Vagina (tissue), 2 donors: ENCODE results near the gene PRKCE. TPM values are rescaled to one million over a fixed set of nuclear protein-coding genes. Genes with fewer than 3 reads are reported as not detected.
A peak's percentile ranks its signal among the peaks of the same experiment; 100 is the strongest.

Source experiments
- DNase-seq, 2 donors: peaks; one replicate each; pipeline ENCODE4 v3.0.0-alpha.2; 2017; ENCODE audit errors: extremely low spot score in 2 of 2
- H3K27ac ChIP-seq: fragments of 200-600 bp; sonication (generic); one replicate; pipeline ENCODE4 v1.5.1; 2019
- H3K27me3 ChIP-seq: fragments of 200-600 bp; sonication (generic); one replicate; pipeline ENCODE4 v1.5.1; 2019
- H3K36me3 ChIP-seq, 2 donors: fragments of 200-600 bp; sonication (generic); one replicate each; pipeline ENCODE4 v1.5.1; 2017 to 2019
- H3K4me1 ChIP-seq: fragments of 200-600 bp; sonication (generic); one replicate; pipeline ENCODE4 v1.5.1; 2019
- H3K4me3 ChIP-seq, 2 donors: fragments of 200-600 bp; sonication (generic); 1 replicate in 1 of 2; 2 replicates in 1 of 2; pipeline ENCODE4 v1.5.1; 2016 to 2019
- H3K9me3 ChIP-seq: fragments of 200-600 bp; sonication (generic); one replicate; pipeline ENCODE4 v1.5.1; 2019
- POLR2A ChIP-seq, 2 donors: fragments of 450-650 bp; IDR thresholded peaks; one replicate each; pipeline ENCODE4 v1.6.1; 2017; ENCODE audit warnings: antibody characterized with exemption in 2 of 2, mild to moderate bottlenecking in 2 of 2, moderate library complexity in 2 of 2
- POLR2AphosphoS5 ChIP-seq, 2 donors: sonication (generic); formaldehyde crosslinking; IDR thresholded peaks; one replicate each; pipeline ENCODE4 v1.9.0; 2017; ENCODE audit warnings: antibody characterized with exemption in 2 of 2, mild to moderate bottlenecking in 2 of 2, low read depth in 1 of 2; ENCODE audit not compliant: insufficient read depth in 1 of 2
- intact Hi-C: fragments of 100-400 bp; cut with DNase I; formaldehyde crosslinking; loops from one replicate; pipeline ENCODE4 v1.15.1; 2023
- total RNA-seq: library from RNA; depleted of rRNA; stranded (reverse); fragments of >200 nt; gene quantifications from one replicate; pipeline ENCODE4 v1.2.3, GENCODE V29; 2016
- TF ChIP-seq, protein P1 (sequence below), 3 experiments: fragments of 450-650 bp in 2 of 3; fragments of 200-600 bp in 1 of 3; sonication (generic) in 1 of 3; IDR thresholded peaks; one replicate each; pipeline ENCODE4 v1.5.1; 2017 to 2019; ENCODE audit warnings: antibody characterized with exemption in 3 of 3, mild to moderate bottlenecking in 2 of 3, moderate library complexity in 2 of 3

Gene PRKCE
- total RNA-seq, 1 donor from 2014 or later = 11.8 TPM

DNA sequence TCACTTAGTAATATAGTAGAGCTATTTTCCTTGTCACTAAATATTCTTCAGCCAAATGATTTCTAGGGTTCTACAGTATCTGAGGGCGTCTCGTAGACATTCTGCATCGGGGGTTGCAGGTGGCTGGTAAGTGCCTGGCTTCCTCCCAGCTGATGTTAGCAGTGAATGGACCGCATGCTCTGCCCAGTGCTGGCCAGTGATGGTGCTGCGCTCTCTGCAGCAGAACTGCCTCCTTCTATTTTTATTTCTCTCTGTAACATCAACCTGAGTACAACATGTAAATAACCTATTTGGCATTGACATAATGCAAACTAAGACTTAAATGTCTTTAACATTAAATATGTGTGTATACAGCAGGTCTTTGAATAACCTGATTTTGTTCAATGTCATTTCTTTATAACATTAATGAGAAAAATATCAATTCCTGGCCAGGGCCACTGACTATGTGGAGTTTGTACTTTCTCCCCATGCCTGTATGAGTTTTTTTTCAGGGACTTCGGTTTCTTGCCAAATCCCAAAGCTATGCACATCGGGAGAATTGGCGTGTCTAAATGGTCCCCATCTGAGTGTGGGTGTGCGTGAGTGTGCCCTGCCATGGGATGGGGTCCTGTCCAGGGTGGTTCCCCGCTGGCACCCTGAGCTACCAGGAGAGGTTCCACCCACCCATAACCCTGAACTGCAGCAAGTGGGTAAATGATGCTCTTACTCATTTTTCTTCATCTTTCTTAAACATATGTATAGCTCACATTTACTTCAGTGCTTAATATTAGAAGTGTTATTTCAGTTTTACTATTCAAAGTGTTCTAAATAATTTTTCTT lies 367.5 kb downstream of the PRKCE start:
- no peaks in the 10 kb centered on the region for H3K36me3 ChIP-seq
- no peak overlapping the region for H3K4me3 ChIP-seq
- no peak overlapping the region for H3K27ac ChIP-seq
- H3K9me3 ChIP-seq = no peaks in the 10 kb centered on the region
- H3K4me1 ChIP-seq = no peaks in the 10 kb centered on the region
- no peaks in the 10 kb centered on the region for H3K27me3 ChIP-seq
- no peak for TF ChIP-seq POLR2A (IDR thresholded peaks at IDR 0.05)
- TF ChIP-seq POLR2AphosphoS5 (IDR thresholded peaks at IDR 0.05; ENCODE audit: insufficient read depth in 1 of 2, low read depth in 1 of 2) = no peak
- TF ChIP-seq, protein P1, sequence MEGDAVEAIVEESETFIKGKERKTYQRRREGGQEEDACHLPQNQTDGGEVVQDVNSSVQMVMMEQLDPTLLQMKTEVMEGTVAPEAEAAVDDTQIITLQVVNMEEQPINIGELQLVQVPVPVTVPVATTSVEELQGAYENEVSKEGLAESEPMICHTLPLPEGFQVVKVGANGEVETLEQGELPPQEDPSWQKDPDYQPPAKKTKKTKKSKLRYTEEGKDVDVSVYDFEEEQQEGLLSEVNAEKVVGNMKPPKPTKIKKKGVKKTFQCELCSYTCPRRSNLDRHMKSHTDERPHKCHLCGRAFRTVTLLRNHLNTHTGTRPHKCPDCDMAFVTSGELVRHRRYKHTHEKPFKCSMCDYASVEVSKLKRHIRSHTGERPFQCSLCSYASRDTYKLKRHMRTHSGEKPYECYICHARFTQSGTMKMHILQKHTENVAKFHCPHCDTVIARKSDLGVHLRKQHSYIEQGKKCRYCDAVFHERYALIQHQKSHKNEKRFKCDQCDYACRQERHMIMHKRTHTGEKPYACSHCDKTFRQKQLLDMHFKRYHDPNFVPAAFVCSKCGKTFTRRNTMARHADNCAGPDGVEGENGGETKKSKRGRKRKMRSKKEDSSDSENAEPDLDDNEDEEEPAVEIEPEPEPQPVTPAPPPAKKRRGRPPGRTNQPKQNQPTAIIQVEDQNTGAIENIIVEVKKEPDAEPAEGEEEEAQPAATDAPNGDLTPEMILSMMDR (IDR thresholded peaks at IDR 0.05) = no peak
- DNase-seq = peak in 1 of 2 donors; percentile 29
- intact Hi-C loops = no loop called here

GRCh38 chr2:46020416-46020815 lies 368.9 kb downstream of the PRKCE start:
- intact Hi-C loops = no loop called here
- TF ChIP-seq POLR2A (IDR thresholded peaks at IDR 0.05) (no peak), POLR2AphosphoS5 (IDR thresholded peaks at IDR 0.05; ENCODE audit: insufficient read depth in 1 of 2, low read depth in 1 of 2) (no peak)
- TF ChIP-seq, protein P1 (IDR thresholded peaks at IDR 0.05) = no peak
- no peak overlapping the region for H3K27ac ChIP-seq
- no peaks in the 10 kb centered on the region for H3K27me3 ChIP-seq
- H3K36me3 ChIP-seq = no peaks in the 10 kb centered on the region
- DNase-seq = no peak
- no peaks in the 10 kb centered on the region for H3K9me3 ChIP-seq
- no peaks in the 10 kb centered on the region for H3K4me1 ChIP-seq
- no peak overlapping the region for H3K4me3 ChIP-seq

- Histone ChIP-seq H3K36me3 (no peaks in the 10 kb centered on the region), H3K4me3 (no peak overlapping the region), H3K4me1 (no peaks in the 10 kb centered on the region), H3K27ac (no peak overlapping the region), H3K9me3 (no peaks in the 10 kb centered on the region), H3K27me3 (no peaks in the 10 kb centered on the region)
- TF ChIP-seq POLR2A (IDR thresholded peaks at IDR 0.05) (no peak), POLR2AphosphoS5 (IDR thresholded peaks at IDR 0.05; ENCODE audit: insufficient read depth in 1 of 2, low read depth in 1 of 2) (no peak)
- TF ChIP-seq, protein P1 (IDR thresholded peaks at IDR 0.05) = no peak
- DNase-seq = peak in 1 of 2 donors; percentile 47
- intact Hi-C loops = no loop called here
Observed at GRCh38 chr2:46023165-46023854, 371.8 kb downstream of the PRKCE start.

DNA sequence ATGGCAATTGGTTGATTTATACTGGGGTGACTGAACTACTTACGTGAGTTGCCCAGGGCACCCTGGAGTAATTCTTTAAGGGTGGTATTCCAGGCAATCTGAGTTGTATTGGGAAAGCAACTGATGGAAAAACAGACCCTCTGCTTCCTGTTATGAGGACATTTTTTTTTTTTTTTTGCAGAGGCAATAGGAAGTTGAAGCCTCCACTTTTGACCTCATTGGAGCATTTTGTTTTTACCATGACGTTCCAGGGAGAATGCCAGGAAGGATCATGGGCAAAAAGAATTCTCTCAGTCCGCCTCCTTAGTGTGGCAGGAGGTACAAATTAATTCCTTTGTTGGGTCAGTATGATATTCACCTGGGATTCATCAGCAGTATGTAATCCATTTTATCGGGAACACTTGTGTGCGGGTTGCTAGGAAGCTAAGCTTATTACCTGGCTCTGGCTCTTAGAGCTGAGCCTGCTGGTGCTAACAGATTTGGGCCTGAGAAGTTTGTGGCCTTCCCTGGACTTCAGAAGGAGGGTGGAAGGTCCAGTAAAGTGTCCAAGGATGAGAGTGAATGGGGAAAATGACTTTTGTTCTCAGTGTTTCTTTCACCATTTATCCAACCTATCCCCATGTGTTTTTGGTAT lies 372.8 kb downstream of the PRKCE start:
- TF ChIP-seq, protein P1 (IDR thresholded peaks at IDR 0.05) = no peak
- TF ChIP-seq POLR2AphosphoS5 (IDR thresholded peaks at IDR 0.05; ENCODE audit: insufficient read depth in 1 of 2, low read depth in 1 of 2) (no peak), POLR2A (IDR thresholded peaks at IDR 0.05) (no peak)
- H3K4me1 ChIP-seq = peaks cover 1% of the 10 kb centered on the region
- H3K4me3 ChIP-seq = no peak overlapping the region
- intact Hi-C loops = no loop called here
- H3K36me3 ChIP-seq = no peaks in the 10 kb centered on the region
- no peaks in the 10 kb centered on the region for H3K9me3 ChIP-seq
- no peak for DNase-seq
- H3K27ac ChIP-seq = no peak overlapping the region
- H3K27me3 ChIP-seq = no peaks in the 10 kb centered on the region
